Activated CD8-positive, alpha-beta memory T cell treated with anti-CD3 and anti-CD28 coated beads for 24 hours (primary cell): Measurements from ENCODE around the gene PFN3.
"Not testable (repeated sequence)": the region's sequence is repeated elsewhere in the genome, so short reads cannot be mapped to it uniquely, and the experiment has no call there.

Experiments
- DNase-seq: peaks from one replicate; pipeline ENCODE4 v3.0.0-alpha.2; 2020

PFN3 gene

DNA sequence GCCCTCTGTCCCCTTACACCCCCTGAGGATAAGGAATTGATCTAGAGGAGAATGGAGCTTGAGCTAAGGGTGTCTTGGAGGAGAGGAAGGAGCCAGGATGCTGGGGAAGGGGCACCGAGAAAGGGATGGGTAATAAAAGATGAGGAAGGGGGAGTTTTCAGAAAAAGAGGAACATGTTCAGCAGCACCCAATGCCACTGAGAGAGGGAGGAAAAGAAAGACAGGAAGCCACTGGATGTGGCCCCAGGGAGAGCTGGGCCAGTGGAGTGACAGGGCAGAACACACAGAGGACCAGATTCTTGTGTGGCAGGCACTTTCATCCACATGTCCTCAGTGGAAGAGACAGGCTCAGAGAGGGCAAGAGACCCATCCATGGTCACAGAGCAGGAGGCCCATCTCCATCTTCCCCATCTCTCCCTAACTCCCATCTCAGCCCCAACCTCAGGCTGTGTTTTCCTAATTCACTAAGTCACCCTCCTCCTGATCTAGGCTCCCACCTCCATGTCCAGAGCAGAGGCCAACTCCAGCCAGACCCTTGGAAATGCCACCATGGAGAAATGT is 7.2 kb downstream of the PFN3 start:
- DNase-seq, result no peak

DNA sequence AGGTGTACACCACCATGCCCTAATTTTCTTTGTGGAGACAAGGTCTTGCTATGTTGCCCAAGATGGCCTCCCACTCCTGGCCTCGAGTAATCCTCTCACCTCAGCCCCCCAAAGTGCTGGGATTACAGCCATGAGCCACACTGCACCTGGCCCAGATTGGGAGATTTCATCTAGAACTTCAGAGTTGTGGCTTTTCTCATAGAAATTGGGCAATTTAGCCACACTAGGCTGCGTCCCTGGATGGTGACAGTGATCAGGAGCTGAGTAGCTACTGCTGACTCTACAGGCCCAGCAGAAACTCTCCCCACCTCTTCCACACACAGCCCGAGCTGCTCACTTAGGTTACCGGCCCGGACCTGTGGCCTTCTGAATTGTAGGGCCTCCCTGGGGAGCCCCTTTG is 7.7 kb downstream of the PFN3 start:
- DNase-seq, result no peak

DNA sequence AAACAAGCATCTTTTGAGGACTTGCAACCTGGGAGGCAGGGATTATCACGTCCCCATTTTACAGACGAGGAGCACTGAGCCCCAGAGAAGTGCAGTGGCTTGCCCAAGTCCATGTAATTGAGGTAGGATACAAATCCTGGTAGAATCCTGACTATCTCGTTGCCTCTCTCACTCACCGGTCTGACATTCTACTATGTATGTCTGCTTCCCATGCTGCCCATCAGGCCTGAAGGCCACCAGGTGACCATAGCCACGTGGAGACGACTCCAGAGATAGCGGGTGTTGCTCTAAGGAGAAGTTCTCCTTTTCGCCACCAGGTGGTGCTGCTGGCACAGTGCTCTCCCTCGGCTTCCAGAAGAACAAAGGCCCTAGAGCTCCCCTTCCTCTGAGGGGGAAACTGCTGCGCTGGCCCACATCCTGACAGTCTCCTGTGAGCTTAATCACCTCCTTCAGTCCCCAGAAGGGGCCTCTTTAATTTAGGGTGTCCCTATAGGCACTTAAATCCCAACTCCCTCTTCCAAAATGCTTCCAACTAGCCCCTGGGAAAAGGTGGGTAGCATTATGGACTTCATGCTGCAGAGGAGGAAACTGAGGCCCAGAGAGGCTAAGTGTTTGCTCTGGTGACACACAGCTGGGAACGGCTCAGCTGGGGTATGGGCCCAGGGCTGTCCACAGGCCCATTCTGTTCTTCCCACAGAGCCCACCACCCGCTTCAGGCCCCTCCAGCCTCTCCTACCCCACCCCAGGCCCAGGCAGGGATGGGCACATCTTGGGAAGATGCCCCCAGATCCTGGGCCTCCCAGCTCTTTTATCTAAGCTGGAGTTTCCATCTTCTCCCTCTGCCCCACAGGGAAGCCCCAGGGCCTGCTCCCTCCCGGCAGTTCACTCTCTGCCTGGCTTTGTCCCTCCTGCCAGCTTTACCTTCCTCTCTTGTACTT is 9.8 kb downstream of the PFN3 start:
- DNase-seq, result peak; percentile 94

DNA sequence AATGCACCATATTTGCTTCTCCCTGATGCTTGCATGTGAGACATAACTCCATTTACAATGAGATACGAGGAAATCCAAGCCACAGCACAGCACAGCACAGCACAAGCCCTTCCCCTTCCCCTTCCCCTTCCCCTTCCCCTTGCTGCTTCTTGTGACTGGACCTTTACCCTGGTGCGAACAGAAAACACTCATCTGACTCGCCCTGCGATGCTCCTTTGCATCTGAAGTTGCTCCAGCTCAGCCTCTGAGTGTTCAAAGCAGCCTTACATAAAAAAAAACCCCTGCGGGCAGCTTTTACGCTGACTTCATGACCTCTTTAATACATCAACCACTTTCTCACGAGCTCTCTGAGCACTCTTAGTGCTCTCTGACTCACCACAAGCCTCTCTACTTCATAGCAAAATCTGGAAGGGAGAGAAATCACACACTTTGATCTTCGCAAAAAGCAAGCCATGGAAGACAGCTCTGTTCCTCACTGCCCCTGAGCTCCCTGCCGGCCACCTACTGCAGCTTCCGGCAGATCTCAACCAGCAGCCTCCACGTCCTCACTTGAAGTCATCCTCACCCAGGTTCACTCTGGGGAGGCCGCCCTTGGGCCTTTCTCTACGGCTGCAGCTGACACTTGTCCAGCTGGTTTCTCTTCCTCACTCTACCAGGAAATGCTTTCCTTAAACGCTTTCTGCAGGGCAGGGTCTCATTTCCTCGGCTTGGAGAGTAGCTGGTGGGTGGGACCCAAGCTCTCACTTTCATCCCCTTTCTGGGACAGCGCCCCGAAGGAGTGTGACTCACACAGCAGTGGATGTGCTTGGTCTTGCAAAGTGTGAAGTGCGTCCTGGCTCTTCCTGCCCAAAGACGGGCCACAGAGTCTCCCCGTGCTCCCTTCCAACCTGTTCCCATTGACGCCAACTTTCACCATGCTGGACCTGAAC is 11.0 kb downstream of the PFN3 start:
- peak; percentile 72 for DNase-seq

DNA sequence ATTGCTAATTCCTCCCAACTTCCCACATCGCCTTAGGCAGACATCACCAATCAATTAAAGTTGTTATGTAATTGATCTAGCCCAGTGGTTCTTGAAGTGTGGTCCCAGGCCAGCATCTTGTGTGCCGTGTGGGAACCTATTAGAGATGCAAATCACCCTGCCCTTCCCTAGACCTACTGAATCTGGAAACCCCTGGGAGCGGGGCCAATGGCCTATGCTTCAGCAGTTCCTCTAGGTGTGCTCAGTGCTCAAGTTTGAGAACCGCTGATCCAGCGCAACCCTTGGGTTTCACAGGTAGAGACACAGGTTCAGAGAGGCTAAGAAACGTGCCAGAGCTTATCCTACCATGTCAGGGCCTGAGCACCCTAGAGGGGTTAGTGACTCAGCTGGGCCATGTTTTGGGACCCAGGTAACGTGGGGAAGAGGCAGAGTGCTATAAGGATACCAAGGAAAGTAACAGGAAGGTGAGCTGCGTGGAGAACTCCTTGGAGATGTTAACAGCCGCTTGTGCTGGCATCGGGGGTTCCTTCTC is 11.9 kb downstream of the PFN3 start:
- no peak for DNase-seq

DNA sequence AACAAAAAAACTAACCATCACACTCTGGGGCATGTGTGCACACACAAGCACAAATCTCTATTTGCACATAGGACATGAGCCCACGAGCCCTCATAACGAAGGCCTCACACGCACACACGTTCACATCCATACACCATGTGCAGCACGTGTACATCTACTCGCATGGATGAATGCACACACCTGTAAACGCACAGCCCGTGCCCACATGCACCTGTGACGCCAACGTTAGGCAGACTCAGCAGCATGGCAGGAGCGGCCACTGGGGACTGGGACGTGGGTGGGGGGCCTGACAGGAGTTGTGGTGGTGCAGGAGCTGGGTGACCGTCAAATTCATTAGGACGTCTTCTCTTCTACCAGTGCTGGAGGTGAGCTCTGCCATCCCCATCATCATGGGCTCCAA is 13.1 kb downstream of the PFN3 start:
- no peak for DNase-seq

DNA sequence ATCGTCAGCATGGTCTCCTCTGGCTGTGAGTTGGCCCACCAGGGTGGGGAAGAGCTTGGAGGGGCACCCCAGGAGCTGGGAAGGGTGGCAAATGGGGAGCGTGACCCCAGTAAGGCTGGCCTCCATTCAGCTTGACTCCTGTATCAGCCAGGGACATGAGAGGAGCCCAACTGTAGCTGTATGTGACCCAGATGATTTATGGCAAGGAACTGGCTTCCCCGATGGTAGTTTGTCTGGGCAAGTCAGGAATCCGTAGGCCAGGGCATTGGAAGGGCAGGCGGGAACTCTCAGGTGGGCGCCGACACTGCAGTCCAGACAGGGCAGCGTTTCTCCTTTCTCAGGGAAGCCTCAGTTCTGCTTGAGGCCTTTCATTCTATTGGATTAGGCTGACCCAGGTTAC is 13.9 kb downstream of the PFN3 start:
- no peak for DNase-seq

DNA sequence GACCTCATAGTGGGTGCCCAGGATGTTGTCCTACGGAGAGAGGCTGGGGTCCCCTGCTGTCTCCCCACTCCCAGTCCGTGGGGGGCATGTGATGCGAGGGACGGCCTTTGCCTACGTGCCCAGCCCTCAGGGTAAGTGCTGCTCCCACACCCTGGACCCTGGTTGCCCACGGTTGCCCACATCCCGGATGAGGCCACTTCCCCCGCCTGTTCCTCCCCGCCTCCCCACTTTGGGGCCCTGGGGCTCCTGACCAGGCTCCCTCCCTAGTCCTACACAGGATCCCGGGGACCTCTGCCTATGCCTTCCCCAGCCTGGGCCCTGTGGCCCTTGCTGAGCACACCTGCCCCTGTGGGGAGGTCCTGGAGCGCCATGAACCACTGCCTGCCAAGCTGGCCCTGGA is 14.7 kb downstream of the PFN3 start:
- DNase-seq, result no peak

DNA sequence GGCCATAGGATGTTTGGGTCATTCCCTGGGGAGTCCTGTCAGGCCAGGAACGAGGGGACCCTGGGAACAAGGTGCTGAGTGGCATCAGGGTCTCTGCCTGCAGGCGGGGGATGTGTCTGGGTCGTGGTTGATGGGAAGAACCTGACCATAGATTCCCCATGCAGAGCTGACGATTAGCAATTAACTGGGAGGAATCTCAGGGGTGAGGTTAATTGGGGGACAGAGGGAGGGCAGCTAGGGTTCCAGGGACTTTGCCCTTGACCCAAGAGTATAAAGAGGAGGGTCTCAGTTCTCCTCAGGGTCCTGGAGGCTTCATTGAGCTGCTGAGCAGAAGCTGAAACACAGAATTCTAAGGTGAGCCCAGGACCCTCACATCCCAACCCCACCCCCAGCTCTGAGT is 16.3 kb downstream of the PFN3 start, which contains the start of gene SLC34A1:
Gene SLC34A1, plus strand, starts transcription at position 301 of the 400 bp plus-strand sequence. CDS start 1,308 bp downstream, outside the sequence.
- no peak for DNase-seq

DNA sequence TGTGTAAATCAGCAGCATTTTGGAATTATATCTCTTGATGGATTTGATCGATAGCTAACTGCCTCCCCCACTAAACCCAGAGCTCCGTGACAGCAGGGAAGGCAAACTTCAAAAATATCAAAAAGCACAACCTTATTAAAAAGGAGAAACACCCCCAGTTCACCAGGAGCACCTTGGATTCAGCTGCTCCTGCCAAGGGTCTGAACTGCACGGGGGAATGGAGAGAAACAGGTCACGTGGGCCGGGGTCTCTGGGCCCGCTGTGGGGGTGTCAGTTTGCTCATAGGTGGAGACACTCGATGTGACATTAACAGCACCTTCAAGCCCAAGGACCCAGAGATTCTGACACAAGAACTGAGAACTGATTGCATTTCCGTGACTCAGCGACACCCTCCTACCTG is 17.3 kb downstream of the PFN3 start:
- no peak for DNase-seq

DNA sequence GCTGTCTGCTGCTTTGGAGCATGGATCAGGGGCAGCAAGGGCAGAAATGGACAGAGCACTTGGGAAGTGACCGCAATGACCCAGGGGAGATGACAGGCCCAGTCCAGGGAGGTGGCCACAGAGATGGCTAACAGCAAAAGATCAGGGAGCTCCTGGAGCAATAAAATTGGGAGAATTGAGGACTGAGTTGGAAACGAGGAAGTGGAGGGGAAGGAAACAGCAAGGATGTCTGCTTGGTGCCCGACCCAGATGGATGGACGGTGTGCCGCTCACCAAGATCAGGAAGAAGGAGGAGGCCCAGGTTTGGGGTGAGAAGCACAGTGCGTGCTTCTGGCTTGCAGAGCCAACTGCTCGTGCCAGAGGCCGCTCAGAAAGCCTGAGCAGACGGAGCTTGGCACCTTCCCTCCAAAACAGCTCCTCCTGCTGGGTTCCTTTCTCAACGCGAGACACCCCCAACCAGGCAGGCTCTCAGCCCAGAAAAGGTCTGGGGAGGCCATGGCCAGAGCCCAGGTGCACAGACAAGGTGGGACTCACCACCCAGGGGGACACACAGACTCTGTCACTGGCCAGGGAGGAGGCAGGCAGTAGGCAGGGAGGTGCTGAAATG is 17.9 kb downstream of the PFN3 start:
- DNase-seq, result no peak

DNA sequence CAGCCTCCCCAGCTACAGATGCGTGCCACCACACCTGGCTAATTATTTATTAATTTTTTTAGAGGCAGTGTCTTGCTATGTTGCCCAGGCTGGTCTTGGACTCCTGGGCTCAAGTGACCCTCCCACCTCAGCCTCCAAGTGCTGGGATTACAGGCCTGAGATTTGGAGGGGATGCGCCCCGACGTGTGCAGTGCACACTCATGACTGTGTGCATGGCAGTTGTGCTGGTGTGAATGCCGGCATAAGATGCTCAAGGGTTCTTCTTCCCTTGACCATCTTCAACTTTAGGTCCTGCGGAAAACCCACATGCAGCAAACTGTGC is 19.7 kb downstream of the PFN3 start:
- DNase-seq, result no peak

DNA sequence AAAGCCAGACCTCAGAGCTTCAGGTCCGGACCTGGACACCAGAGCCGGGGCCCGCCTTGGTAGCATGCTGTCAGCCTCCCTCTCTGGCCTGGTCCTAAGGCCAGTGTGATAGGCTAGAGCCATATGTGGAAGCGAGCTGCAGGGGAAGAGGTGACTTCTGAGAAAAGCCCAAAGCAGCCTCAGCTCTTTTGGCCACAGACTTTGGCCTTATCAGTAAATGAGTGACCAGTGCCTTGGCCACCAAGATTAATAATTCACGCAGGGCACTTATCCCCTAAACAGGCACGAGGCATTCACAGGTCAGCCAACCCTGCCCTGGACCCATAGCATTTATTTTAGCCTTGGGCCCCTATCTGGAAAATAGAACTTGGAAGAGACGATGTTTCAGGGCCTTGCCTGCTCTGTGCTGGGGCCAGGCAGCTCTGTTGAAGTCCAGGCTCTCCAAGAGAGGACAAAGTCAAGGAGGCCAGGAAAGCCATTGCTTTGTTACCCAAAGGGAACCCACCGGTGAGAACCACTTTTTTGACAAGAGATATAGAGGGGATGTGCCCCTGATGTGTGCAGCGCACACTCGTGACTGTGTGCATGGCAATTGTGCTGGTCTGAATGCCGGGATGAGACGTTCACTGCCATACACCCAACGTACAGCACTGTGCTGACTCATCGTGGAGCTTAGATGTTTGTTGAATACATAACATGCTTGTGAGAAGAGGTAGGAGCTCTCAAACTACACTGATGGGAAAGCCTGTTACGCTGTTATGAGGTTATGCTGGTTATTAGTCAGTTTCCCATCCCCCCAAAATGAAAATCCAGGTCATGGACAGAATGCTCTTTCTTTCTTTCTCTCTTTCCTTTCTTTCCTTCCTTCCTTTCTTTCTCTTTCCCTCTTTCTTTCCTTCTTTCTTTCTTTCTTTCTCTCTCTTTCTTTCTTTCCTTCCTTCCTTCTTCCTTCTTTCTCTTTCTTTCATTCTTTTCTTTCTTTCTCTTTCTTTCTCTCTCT is 21.3 kb downstream of the PFN3 start:
- no peak for DNase-seq

DNA sequence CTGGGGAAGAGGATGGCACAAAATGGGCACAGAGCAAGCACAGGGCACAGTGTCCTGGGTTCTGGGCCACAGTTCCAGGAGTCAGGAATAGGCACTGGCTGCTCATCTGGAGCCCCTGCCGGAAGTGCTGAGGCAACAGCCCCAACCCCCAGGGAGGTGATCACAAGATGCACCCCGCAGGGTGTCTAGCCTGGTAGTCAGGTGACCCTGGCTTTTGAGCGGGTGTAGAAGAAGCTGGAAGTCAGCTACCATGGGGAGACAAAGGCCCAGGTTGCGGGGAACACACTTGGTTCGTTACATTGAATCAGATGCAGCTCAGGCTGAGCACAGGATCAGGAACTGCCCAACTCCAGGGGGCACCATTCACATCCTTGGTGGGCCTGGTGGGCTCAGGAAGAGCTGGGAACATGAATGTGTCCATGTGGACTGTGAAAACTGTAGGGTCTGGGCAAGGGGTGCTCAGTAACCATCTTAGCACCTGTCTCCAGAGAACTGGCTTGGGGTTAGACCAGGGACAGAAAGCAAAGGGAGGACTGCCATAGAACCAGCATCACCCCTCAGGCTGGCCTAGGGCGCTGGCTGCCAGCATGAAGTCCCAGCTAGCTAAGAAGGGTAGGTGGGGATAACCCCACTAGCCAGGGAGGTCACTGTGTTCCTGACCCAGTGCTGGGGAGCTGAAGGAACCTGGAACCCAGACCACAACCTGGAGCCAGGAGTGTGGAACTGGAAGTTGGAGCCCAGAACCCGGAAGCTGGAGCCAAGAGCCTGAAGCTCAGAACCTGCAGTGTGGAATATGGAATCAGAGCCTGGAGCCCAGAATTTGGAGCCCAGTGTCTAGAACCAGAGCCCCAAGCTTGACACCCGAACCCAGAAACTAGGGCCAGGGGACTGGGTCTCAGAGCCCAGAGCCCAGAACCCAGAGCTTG is 22.3 kb downstream of the PFN3 start:
- no peak for DNase-seq

DNA sequence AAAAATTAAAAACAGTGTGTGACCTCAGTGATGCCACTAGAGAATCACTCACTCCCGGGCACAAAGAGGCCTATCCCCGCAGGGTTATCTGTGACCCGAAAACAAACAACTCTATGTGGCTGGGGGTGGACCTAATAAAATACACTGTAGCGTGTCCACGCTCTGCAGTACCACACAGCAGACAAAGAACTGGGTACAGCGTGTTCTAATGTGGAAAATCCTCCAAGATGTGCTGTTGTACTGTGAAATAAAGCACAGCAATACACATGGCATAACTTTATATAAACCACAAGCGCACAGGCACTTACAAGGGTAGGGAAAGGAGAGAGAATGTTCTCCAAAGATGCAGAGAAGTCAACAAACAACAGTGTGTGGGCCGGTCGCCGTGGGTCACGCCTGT is 24.4 kb downstream of the PFN3 start:
- DNase-seq, result no peak

DNA sequence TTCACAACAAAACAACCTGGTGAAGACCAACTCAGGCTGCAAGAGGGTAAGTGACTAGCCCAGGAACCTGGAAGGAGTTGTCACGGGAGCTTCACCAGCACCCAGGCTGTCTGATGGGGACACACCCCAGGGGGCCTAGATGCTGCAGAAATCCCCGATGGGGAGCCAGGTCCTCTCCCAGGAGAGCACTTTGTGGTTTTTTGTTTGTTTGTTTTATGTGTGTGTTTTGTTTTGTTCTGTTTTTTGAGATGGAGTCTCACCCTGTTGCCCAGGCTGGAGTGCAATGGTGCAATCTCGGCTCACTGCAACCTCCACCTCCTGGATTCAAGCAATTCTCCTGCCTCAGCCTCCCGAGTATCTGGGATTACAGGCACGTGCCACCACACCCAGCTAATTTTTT is 24.9 kb downstream of the PFN3 start:
- not testable (repeated sequence) for DNase-seq

DNA sequence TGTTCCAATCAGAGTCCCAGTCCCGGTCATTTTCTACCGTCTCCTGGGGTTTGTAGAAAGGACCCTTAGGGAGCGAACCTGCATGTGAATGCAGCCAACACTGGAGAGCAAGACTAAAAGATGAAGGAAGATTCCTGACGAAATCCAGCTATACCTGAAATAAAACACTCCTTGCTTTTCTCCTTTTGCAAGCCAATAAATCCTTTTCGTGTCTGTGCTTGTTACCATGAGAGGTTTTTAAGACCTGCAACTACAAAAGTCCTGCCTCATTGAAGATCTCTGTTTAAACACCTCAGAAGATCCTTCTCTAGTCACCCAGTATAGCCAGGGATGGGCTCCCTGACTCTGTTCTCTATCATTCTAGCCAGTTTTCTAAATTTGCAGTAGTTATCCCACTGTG is 26.2 kb downstream of the PFN3 start:
- no peak for DNase-seq

DNA sequence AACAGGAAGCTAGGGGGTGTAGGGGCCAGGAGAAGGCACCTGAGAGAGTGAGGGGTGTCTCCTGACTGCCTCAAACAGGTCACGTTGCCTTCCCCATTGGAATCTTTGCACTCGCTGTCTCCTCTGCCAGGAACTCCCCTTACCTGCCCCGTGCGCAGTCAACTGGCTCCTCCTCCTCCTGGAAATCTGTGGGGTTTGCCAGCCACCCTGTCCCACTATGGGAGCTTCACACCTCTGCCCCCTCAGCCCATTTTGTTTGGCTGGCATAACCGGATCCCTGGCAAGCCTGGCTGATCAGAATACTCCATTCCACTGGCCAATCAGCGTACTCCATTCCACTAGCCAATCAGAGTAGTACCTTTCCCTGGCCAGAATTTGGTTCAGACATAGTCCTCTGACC is 26.7 kb downstream of the PFN3 start:
- no peak for DNase-seq

DNA sequence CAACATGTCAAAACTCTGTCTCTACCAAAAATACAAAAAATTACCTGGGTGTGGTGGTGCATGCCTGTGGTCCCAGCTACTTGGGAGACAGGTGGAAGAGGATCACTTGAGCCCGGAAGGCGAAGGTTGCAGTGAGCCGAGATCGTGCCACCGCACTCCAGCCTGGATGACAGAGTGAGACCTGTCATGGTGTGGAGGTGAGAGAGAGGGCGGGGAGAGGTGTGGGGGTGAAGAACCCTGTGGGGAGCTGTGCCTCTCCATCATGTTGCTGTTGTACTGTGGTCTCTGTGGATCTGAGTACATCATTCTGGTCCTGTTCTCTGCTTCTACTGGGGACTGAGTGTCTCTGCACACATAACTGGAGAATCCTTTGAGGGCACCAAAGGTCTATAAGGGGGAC is 27.6 kb downstream of the PFN3 start:
- DNase-seq, result no peak
